ENCODE results near the gene GTF2F1. TPM values are rescaled to one million over a fixed set of nuclear protein-coding genes. Genes with fewer than 3 reads are reported as not detected.

The GTF2F1 gene
- total RNA-seq, 1 experiment from 2014 or later, result 67.2 TPM

DNA sequence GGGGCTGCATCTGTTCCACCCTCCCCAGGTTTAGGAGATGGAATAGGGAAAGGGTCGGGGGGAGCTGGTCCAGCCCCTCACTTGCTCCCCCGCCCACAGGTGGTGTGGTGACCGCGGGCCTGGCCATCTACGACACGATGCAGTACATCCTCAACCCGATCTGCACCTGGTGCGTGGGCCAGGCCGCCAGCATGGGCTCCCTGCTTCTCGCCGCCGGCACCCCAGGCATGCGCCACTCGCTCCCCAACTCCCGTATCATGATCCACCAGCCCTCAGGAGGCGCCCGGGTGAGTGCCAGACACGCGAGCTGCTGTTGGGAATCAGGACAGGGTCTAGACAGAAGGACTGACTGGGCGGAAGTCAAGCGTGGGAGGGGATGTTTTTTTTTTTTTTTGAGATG lies 28.6 kb downstream of the GTF2F1 start:
- H3K9me3 Mint-ChIP-seq, result no peaks in the 10 kb centered on the region
- Histone ChIP-seq H3K4ac (ENCODE audit: low read depth, low read length) (no peak overlapping the region), H3K4me1 (ENCODE audit: insufficient read depth, low read length) (no peaks in the 10 kb centered on the region), H4K5ac (ENCODE audit: insufficient read length, low read depth, low read length) (no peak overlapping the region), H3K23ac (ENCODE audit: insufficient read length, low read depth, low read length) (no peak overlapping the region), H3K27me3 (ENCODE audit: insufficient read depth, low read length) (no peaks in the 10 kb centered on the region), H2BK20ac (ENCODE audit: low read depth, low read length, poor library complexity, severe bottlenecking) (no peak overlapping the region), H3K79me1 (ENCODE audit: insufficient read depth, low read depth, low read length, poor library complexity, severe bottlenecking) (no peaks in the 10 kb centered on the region), H3K14ac (ENCODE audit: insufficient read depth, low read length) (no peak overlapping the region), H3K27ac (ENCODE audit: insufficient read length, low read depth, low read length) (no peak overlapping the region), H4K91ac (ENCODE audit: insufficient read length, low read depth, low read length) (no peak overlapping the region), H2BK5ac (ENCODE audit: insufficient read length, low read length) (no peak overlapping the region), H3K23me2 (ENCODE audit: insufficient read length, low read depth, low read length, poor library complexity, severe bottlenecking) (peaks cover 7% of the 10 kb centered on the region), H2AK5ac (ENCODE audit: insufficient read length, low read length) (no peak overlapping the region), H2BK15ac (ENCODE audit: low read depth, low read length) (no peak overlapping the region), H4K20me1 (ENCODE audit: control insufficient read depth, insufficient read depth, insufficient read length) (no peaks in the 10 kb centered on the region), H3K79me2 (ENCODE audit: insufficient read depth, low read length) (no peaks in the 10 kb centered on the region), H2AFZ (ENCODE audit: low read length) (no peak overlapping the region), H3K56ac (ENCODE audit: insufficient read length, low read depth, low read length) (no peak overlapping the region), H3K18ac (ENCODE audit: insufficient read length, low read depth, low read length) (no peak overlapping the region), H4K8ac (replicated peaks; ENCODE audit: insufficient read length, low read depth, low read length) (no peak overlapping the region), H3K4me2 (ENCODE audit: insufficient read depth, insufficient read length, low read length) (no peak overlapping the region), H2BK12ac (ENCODE audit: insufficient read length, low read depth, low read length) (no peak overlapping the region), H3K9ac (ENCODE audit: extremely low read depth, insufficient read length, low read length) (no peak overlapping the region), H2BK120ac (ENCODE audit: low read depth, low read length, poor library complexity, severe bottlenecking) (no peak overlapping the region), H3K9me3 (ENCODE audit: control insufficient read depth, low read depth, low read length) (no peaks in the 10 kb centered on the region), H3T11ph (ENCODE audit: low read length) (no peak overlapping the region)
- H3K27me3 Mint-ChIP-seq (ENCODE audit: low read depth), result peaks cover 4% of the 10 kb centered on the region
- peak overlapping the region in 1 of 2 experiments; percentile 62; a peak in 2 of 5 replicates for H3K4me3 Mint-ChIP-seq
- TF ChIP-seq, protein P1, sequence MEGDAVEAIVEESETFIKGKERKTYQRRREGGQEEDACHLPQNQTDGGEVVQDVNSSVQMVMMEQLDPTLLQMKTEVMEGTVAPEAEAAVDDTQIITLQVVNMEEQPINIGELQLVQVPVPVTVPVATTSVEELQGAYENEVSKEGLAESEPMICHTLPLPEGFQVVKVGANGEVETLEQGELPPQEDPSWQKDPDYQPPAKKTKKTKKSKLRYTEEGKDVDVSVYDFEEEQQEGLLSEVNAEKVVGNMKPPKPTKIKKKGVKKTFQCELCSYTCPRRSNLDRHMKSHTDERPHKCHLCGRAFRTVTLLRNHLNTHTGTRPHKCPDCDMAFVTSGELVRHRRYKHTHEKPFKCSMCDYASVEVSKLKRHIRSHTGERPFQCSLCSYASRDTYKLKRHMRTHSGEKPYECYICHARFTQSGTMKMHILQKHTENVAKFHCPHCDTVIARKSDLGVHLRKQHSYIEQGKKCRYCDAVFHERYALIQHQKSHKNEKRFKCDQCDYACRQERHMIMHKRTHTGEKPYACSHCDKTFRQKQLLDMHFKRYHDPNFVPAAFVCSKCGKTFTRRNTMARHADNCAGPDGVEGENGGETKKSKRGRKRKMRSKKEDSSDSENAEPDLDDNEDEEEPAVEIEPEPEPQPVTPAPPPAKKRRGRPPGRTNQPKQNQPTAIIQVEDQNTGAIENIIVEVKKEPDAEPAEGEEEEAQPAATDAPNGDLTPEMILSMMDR (conservative IDR thresholded peaks at IDR 0.05), result no peak
- no peak for DNase-seq
- H3K36me3 Mint-ChIP-seq (ENCODE audit: insufficient read depth in 1 of 3, low read depth in 3 of 3), result peaks cover 35 to 50% (median 44%) of the 10 kb centered on the region in 3 experiments
- H3K4me1 Mint-ChIP-seq, result peaks cover 4 to 5% of the 10 kb centered on the region in 2 experiments; a peak in 2 of 4 replicates
- no peak overlapping the region for H3K27ac Mint-ChIP-seq
- no CpG with 5 or more reads among the region's 21 CpGs for WGBS (ENCODE audit: extremely low coverage, insufficient read length, low lambda C conversion rate)
